GM19467 (cell line): ENCODE data around the gene CARNS1.
"Not testable (repeated sequence)": the region's sequence is repeated elsewhere in the genome, so short reads cannot be mapped to it uniquely, and the experiment has no call there.

ENCODE experiments used
- ATAC-seq: cut with Tn5 transposase; IDR thresholded peaks from one replicate; pipeline ENCODE4 v1.9.1; 2021; ENCODE audit warnings: mild to moderate bottlenecking, moderate library complexity; ENCODE audit not compliant: unreplicated experiment

CARNS1 gene

GRCh38 chr11:67427364-67427859, 11.9 kb downstream of the CARNS1 start:
- not testable (repeated sequence) for ATAC-seq

DNA sequence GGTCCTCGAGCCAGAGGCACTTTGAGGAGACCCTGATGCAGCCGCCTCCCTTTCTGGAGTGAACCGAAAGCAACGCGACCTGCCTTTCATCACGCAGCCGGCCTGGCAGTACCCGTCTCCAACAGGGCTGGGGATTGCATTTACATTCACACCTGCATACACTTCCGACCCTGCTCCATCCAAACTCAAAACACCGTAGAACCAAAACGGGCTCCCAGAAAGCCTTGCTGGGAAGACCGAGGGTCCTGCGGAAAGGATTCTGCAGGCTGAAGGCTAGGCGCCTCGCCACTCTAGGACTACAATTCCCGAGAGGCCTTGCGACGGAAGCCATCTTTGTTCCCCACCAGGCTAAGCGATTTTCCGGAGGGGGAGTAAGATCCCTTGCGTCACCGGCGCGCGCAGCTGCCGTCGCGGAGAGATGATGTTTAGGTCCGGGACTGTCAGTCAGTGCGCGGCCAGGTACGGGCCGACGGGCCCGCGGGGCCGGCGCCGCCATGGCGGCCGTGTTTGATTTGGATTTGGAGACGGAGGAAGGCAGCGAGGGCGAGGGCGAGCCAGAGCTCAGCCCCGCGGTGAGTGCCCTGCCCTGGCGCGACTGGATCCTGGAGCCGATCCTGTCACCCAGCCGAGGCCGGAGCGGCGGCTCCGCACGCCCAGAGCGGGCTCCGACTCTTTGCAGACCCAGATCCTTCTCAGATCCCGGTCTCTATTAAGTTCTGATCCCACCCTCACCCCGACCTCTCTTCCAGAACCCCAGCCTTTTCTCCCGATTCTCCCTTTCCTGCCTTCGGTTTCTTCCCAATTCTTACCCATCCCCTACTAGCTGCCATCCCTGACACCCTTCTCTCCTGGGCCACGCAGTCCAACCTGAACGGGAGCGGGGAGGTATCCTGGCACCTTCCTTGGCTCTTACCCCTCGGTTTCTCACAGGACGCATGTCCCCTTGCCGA, 12.8 kb downstream of the CARNS1 start, which contains the start of gene RPS6KB2:
Gene RPS6KB2, plus strand, starts transcription at position 443 of the 950 bp plus-strand sequence. Its CDS starts 52 bp downstream, at position 495.
- ATAC-seq, result peak; percentile 81

GRCh38 chr11:67429038-67429668, 13.7 kb downstream of the CARNS1 start:
- no peak for ATAC-seq

DNA sequence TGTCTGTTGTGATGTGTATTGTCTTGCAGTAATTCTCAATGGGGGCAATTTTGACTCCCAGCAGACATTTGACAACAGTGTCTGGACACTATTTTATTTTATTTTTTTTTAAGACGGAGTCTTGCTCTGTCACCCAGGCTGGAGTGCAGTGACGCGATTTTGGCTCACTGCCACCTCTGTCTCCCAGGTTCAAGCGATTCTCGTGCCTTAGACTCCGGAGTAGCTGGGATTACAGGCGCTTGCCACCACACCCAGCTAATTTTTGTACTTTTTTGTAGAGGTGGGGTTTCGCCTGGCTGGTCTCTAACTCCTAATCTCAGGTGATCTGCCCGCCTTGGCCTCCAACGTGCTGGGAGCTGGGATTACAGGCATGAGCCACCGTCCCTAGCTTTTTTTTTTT, 14.2 kb downstream of the CARNS1 start:
- ATAC-seq, result no peak

DNA sequence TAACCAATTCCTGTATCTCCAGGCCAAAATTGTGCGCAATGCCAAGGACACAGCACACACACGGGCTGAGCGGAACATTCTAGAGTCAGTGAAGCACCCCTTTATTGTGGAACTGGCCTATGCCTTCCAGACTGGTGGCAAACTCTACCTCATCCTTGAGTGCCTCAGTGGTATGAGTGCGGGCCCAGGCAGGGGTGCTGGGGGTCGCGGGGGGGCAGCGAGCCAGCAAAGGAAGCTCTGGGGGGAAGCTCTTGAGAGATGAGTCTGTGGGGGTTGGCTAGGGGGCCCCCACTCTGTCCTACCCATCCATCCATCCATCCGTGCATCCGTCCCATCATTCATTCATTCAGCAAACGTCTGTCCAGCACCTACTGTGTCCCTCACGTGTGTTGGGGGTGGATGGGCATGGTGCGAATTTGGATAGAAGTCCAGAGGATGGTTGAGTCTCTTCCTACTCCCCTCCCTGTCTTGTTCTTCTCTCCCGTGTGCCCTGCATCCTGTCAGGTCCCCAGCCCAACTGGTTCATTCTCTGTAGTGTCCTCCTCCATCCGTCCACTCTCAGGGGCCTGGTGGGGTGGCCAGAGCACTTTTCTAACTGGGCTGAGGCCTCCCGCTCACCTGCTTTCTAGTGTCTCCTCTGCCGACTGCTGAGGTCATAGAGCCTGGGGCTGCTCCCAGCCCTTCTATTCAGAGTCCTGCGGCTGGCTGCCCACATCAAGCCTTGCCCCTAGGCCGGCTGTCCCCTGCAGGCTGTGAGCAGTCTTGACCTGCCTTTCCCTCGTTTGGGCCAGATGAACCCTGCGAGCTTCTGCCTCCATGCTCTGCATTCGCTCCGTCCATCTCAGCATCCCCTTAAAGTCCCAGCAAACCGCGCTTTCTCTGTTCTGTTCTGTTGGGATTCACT, 16.1 kb downstream of the CARNS1 start:
- no peak for ATAC-seq

DNA sequence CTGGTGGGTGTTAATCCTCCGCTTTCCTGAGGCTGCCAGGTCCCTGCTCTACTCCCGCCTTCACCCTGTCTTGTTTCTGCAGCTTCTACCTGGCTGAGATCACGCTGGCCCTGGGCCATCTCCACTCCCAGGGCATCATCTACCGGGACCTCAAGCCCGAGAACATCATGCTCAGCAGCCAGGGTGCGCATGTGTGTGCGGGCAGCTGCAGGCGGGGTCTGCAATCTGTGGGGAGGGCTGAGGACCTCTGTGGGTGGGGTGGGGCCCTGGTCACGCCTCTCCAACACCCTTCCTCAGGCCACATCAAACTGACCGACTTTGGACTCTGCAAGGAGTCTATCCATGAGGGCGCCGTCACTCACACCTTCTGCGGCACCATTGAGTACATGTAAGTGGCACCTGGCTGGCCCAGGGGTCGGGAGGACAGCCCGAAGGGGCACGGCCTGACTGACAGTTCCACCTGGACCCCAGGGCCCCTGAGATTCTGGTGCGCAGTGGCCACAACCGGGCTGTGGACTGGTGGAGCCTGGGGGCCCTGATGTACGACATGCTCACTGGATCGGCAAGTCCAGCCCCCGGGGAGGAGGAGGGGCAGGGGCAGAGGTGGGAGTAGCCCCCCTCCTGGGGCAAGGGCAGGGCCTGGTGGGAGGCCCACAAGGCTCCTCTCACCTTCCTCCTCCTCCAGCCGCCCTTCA, 17.3 kb downstream of the CARNS1 start:
- ATAC-seq, result no peak

GRCh38 chr11:67433536-67434394, 18.3 kb downstream of the CARNS1 start:
- no peak for ATAC-seq

- no peak for ATAC-seq
Observed at GRCh38 chr11:67434395-67434881, 19.0 kb downstream of the CARNS1 start.

- ATAC-seq, result no peak
Observed at GRCh38 chr11:67435031-67435726, 19.7 kb downstream of the CARNS1 start.

- ATAC-seq, result no peak
Observed at GRCh38 chr11:67435727-67436458, 20.4 kb downstream of the CARNS1 start.

DNA sequence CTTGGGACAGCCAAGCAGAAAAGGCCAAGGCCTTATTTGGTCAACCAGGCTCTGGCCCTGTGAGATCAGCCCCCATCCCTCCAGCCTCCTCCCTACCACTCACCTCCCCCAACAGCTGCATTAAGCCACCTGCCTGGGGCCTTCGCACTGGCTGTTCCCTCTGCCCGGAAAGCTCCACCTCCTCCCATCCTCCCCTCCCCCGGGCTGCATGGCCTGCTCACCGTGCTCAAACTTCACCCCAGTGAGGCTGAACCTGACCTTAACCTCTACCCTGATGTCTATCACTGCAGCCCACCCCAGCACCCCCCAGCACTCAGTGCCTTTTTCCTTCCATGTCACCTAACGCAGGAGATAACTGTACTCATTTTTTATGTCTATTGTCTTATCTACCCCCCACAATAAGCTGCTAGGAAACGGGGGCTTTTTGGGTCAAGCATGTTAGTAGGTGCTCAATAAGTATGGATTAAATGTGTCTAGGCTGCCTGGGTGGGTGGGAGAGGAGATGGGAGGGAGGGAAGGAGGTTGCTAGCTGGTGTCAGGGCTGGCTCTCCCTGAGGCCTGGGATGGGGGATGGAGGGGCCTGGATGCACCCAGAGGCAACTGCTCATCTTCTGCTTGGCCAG, 21.1 kb downstream of the CARNS1 start:
- no peak for ATAC-seq

DNA sequence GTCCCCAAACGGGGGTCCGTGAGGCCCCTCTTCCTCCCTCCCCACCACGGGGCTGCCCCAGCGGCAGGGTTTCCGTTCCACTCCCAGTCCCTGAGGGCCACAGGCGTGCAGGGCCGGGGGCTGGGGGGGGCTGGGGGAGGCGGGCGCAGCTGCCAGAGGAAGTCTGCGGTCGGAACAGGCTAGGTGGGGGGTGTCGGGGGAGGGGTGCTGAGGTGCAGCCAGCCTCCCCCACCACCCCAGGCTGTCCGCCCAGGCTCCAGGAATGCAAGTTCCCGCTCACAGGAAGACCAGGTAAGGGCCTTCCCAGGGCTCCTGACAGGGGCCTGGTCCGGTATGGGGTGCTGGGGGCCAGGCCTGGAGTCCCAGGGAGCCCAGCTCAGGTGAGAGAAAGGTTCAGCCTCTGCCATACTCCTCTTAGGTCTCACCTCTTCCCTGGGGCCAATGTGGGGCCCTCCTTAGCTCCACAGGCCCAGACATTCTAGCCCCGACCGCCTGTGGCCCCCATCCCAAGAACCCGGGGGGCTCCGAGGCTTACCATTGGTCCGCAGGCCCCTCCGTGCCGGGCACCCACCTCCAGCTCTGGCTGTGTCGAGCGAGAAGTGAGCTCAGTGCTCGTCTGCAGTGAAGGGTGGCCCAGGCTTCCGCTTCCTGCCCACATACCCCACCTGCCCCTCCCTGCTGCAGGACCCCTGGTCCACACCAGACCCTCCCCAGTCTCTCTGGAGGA, 21.8 kb downstream of the CARNS1 start, which contains the start of gene PTPRCAP:
Gene PTPRCAP, minus strand, starts transcription at position 601 of the 727 bp plus-strand sequence. Its CDS starts 63 bp downstream, at position 538.
- no peak for ATAC-seq

- no peak for ATAC-seq
Observed at GRCh38 chr11:67437809-67438157, 22.3 kb downstream of the CARNS1 start.

DNA sequence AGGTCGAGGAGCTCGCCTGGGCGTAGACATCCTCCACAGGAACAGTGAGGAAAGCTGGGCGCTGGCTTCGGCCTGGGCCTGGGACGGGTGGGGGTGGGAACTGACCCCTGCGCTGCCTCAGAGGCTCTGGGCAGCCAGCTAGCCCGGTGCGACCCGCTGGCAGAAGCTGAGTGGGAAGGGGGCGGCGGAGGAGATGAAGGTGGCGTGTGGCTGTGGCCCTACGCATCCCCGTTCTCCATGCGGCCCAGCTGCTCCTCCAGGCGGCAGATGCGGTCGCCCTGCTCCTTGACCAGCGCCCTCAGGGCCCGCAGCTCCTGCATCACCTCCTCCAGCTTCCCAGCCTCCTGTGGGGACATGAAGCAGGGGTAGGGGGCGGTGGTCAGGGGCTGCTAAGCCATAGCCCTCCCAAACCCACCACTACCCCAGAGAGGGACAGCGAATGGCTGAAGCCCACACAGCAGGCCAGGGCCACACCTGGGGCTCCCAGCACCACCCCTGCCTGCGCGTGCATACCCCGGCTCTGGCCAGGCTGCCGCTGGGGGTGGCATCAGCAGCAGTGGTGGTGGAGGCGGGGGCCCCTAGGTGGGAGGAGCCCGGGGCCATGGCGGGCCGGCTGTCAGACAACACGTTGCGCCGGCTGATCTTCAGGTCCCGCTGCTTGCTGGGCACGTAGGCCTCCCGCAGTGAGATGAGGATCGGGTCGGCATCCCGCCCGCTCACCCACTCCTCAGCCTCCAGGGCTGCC, 22.9 kb downstream of the CARNS1 start:
- no peak for ATAC-seq

- no peak for ATAC-seq
Observed at GRCh38 chr11:67439321-67440228, 24.1 kb downstream of the CARNS1 start.
